Body of pancreas (tissue), 4 donors: ENCODE results near the gene DDO.

Experiments
- POLR2A ChIP-seq, 3 donors: fragments of 450-650 bp; IDR thresholded peaks; one replicate each; pipeline ENCODE4 v1.6.1; 2016; ENCODE audit warnings: antibody characterized with exemption in 3 of 3, mild to moderate bottlenecking in 2 of 3
- TF ChIP-seq, protein P1 (sequence below), 7 experiments: fragments of 450-650 bp in 4 of 7; fragments of 200-600 bp in 3 of 7; sonication (generic) in 3 of 7; IDR thresholded peaks; one replicate each; pipeline ENCODE4 v1.5.1; 2016 to 2019; ENCODE audit warnings: antibody characterized with exemption in 7 of 7

DNA sequence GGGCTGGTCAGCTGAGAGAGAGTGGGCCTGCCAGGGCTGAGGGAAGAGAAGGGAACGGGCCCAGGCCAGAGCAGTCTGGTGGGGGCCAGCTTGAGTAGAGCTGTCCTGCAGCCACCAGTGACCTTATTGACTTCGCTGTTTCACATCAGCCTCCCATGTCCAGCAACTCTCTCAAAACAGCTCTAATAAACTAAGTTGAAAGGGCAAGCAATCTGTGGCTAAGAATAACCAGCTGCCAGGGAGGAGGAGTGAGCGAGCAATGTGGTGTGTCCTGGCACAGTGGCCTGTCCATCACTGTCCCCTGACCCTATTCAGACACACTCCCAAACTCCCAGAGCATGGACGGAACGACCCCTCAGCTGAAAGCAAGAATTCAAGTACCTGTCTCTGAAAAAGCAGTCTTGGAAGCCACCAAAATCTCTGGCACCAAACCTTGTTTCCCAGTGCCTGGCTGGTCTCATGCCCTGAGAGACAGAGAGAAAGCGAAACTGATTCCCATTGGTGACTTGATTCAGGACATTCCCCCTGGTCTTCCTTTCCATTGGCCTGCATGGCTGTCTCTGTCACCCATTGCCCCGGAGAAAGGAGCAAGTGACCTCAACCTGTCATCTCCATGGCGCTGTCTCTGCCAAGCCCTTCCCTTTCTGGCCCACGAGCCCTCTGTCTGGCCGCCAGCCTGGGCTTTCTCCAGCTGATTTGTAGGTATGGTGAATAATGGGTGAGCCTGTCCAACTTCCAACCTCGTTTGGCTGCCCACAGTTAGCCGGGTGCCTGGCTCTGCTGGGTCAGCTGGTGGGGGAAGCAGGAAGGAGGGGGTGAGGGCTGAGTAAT, at the start of gene DDO:
- TF ChIP-seq, protein P1, sequence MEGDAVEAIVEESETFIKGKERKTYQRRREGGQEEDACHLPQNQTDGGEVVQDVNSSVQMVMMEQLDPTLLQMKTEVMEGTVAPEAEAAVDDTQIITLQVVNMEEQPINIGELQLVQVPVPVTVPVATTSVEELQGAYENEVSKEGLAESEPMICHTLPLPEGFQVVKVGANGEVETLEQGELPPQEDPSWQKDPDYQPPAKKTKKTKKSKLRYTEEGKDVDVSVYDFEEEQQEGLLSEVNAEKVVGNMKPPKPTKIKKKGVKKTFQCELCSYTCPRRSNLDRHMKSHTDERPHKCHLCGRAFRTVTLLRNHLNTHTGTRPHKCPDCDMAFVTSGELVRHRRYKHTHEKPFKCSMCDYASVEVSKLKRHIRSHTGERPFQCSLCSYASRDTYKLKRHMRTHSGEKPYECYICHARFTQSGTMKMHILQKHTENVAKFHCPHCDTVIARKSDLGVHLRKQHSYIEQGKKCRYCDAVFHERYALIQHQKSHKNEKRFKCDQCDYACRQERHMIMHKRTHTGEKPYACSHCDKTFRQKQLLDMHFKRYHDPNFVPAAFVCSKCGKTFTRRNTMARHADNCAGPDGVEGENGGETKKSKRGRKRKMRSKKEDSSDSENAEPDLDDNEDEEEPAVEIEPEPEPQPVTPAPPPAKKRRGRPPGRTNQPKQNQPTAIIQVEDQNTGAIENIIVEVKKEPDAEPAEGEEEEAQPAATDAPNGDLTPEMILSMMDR (IDR thresholded peaks at IDR 0.05): no peak
- TF ChIP-seq POLR2A (IDR thresholded peaks at IDR 0.05): peak in 2 of 3 donors; percentile 30 to 43
